HUES64 (cell line): Measurements from ENCODE around the gene RNASE12.
"Not testable (repeated sequence)": the region's sequence is repeated elsewhere in the genome, so short reads cannot be mapped to it uniquely, and the experiment has no call there.

Experiments used
- H3K27ac ChIP-seq: 2 replicates; pipeline ENCODE4 v1.7.0; 2013; ENCODE audit warnings: low read depth, low read length, inconsistent platforms
- H3K27me3 ChIP-seq: 2 replicates; pipeline ENCODE4 v1.6.1; 2013; ENCODE audit warnings: mild to moderate bottlenecking, low read length; ENCODE audit not compliant: insufficient read depth
- H3K36me3 ChIP-seq: 2 replicates; pipeline ENCODE4 v1.6.1; 2013; ENCODE audit warnings: mild to moderate bottlenecking, low read length; ENCODE audit not compliant: insufficient read depth
- H3K4me1 ChIP-seq: 2 replicates; pipeline ENCODE4 v1.6.1; 2013; ENCODE audit warnings: mild to moderate bottlenecking, low read length, moderate library complexity; ENCODE audit not compliant: insufficient read depth
- H3K4me3 ChIP-seq: 2 replicates; pipeline ENCODE4 v1.5.1; 2013; ENCODE audit warnings: mild to moderate bottlenecking, low read length, moderate library complexity
- H3K9ac ChIP-seq: 2 replicates; pipeline ENCODE4 v1.6.1; 2013; ENCODE audit warnings: mild to moderate bottlenecking, low read depth, low read length
- H3K9me3 ChIP-seq: 2 replicates; pipeline ENCODE4 v1.6.1; 2013; ENCODE audit warnings: low read depth, low read length; ENCODE audit not compliant: insufficient read depth
- WGBS: fragments of 150-250, 120-280 bp; methylation state at CpG from one replicate; pipeline ENCODE4 v1.1.7; 2013; ENCODE audit warnings: missing lambda C conversion rate; 5-methylcytosine and 5-hydroxymethylcytosine counted together

RNASE12 gene

DNA sequence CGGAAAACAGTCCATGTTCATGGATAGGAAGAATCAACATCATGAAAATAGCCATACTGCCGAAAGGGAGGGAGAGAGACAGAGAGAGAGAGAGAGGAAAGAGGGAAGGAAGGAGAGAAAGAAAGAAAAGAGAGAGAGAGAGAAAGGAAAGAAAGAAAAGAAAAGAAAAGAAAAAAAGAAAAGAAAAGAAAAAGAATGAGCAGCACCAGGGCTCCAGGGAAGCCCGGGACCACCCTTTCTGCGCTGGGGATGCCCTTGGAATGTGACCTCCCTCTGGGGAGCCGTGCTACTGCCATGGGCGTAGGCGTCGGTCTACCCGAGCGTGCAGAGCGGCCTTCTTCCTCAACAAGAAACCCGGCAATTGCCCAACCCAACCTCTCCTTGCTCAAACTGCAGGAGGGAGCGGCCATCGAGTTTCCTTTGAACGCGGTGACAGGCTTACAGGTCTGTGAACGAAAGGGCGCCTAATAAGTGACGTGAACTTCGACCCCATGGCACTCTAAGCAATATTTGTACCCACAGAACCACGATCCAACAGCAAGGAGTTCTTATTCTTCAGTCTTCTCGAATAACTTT is 33.4 kb upstream of the RNASE12 start:
- Histone ChIP-seq H3K4me3 (peak overlapping the region; percentile 71), H3K9ac (peak overlapping the region; percentile 25), H3K27me3 (peaks cover 29% of the 10 kb centered on the region), H3K4me1 (peaks cover 13% of the 10 kb centered on the region), H3K27ac (peak overlapping the region; percentile 14; the same call in 1 of the 2 replicates), H3K36me3 (no peaks in the 10 kb centered on the region), H3K9me3 (no peaks in the 10 kb centered on the region)
- 5% methylated on average over 22 of the region's 22 CpGs for WGBS

DNA sequence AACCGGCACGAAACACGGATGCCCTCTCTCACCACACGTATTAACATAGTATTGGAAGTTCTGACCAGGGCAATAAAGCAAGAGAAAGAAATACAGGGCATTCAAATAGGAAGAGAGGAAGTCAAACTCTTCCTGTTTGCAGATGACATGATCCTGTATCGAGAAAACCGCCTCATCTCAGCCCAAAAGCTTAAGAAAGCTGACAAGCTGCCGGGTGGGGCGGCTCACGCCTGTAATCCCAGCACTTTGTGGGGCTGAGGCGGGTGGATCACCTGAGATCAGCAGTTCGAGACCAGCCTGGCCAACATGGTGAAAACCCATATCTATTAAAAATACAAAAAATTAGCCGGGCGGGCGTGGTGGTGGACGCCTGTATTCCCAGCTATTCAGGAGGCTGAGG is 32.6 kb upstream of the RNASE12 start:
- Histone ChIP-seq H3K9me3 (no peaks in the 10 kb centered on the region), H3K4me1 (peaks cover 13% of the 10 kb centered on the region), H3K4me3 (peak overlapping the region; percentile 71), H3K27ac (no peak overlapping the region), H3K9ac (no peak overlapping the region), H3K36me3 (no peaks in the 10 kb centered on the region), H3K27me3 (peaks cover 23% of the 10 kb centered on the region)
- WGBS, result 90% methylated on average over 15 of the region's 15 CpGs

DNA sequence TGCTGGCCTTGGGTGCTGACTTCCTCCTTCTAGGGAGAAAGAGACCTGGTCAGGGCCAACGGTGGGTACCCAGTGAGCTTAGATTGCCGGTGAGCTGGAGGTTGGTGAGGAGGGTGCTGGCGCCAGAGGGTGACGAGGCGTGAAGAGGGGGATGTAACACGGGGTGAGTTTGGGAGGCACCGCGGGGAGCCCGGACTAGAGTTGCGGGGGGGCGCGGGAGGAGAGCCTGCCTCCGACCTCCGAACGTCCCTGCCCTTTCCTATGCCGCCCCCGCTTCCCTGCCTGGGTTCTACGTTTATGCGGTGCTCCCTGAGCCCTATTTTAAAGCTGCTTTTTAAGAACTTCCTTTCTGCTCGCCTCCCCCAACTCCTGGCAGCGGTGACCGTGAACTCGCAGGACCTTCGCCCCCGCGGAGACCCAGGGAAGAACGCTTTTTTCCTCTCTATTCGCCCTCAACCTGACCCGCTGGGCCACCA is 31.7 kb upstream of the RNASE12 start:
- Histone ChIP-seq H3K9ac (no peak overlapping the region), H3K4me3 (peak overlapping the region; percentile 40), H3K4me1 (peaks cover 12% of the 10 kb centered on the region), H3K27ac (no peak overlapping the region), H3K27me3 (peaks cover 17% of the 10 kb centered on the region), H3K9me3 (no peaks in the 10 kb centered on the region), H3K36me3 (no peaks in the 10 kb centered on the region)
- 43% methylated on average over 29 of the region's 29 CpGs for WGBS

DNA sequence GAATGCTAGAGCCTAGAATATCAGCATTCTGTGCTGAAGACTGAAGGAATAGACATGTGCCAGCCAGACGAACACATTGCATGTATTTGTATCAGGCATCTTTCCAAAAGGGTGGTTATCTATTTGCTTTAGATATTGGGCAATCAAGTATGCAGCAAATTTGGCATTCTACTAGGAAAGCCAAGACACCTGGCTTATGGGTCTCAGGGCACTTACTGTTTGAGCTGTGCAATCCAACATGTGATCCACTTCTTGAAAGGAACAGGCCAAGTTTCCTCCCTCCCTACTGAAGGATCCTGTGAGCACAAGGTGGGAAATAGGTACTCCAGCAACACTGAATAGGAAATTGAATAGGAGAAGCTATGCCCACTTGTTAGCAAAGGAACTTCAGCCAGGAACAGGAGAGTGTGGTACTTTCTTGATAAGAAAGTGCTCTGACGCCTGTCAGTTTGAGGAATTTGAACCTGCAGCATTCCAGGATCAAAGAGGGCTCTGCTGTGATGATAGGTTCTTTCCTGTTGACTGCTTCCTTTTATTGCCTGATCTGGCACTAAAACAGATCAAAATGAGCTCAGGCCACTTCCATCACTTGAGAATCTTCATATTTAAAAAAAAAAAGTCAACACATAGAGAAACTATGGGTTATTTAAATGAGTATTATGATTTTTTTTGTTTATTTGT is 29.8 kb upstream of the RNASE12 start:
- H3K27me3 ChIP-seq, result no peaks in the 10 kb centered on the region
- no peak overlapping the region for H3K4me3 ChIP-seq
- H3K9ac ChIP-seq, result no peak overlapping the region
- no peaks in the 10 kb centered on the region for H3K36me3 ChIP-seq
- no peaks in the 10 kb centered on the region for H3K9me3 ChIP-seq
- 84% methylated on average over 2 of the region's 2 CpGs for WGBS
- no peaks in the 10 kb centered on the region for H3K4me1 ChIP-seq
- no peak overlapping the region for H3K27ac ChIP-seq

DNA sequence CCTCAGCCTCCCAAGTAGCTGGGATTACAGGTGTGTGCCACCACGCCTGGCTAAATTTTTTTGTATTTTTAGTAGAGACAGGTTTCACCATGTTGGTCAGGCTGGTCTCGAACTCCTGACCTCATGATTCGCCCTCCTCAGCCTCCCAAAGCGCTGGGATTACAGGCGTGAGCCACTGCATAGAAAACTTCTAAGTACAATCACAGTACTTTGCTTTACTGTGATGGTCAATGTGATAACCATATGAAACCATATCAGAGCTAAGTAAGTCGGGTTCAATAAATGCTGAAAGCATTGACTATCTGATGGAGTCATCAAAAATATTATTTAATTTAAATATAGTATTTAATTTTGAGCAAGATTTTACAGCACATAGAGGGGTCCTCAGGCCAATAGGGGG is 28.5 kb upstream of the RNASE12 start:
- not testable (repeated sequence) for H3K27me3 ChIP-seq, H3K27ac ChIP-seq, H3K9me3 ChIP-seq, H3K4me3 ChIP-seq, H3K4me1 ChIP-seq, H3K9ac ChIP-seq, H3K36me3 ChIP-seq
- WGBS, result 98% methylated on average over 5 of the region's 6 CpGs

DNA sequence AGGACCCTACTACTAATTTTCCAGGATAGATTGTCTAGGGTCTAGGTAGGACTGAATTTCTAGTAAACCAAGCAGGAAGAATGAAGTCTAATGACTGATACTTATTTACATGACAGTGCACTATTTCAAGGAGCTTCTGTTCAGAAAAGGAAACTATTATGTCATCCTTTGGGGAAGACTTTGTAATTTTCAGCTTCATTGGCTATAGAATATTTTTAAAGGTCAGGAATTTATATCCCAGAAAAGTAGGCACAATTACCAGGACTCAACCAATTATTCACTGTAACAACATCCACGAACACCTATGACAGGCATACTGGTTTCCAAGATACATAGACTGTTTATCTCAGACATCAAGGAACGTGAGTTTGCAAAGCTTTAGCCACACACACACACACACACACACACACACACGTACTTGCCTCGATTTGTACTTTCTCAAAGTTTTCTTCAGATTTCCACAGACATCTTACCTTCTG is 27.1 kb upstream of the RNASE12 start:
- Histone ChIP-seq H3K4me1 (peaks cover 5% of the 10 kb centered on the region), H3K36me3 (no peaks in the 10 kb centered on the region), H3K27me3 (no peaks in the 10 kb centered on the region), H3K9ac (no peak overlapping the region), H3K4me3 (no peak overlapping the region), H3K9me3 (no peaks in the 10 kb centered on the region), H3K27ac (no peak overlapping the region)
- WGBS, result 88% methylated on average over 4 of the region's 4 CpGs

DNA sequence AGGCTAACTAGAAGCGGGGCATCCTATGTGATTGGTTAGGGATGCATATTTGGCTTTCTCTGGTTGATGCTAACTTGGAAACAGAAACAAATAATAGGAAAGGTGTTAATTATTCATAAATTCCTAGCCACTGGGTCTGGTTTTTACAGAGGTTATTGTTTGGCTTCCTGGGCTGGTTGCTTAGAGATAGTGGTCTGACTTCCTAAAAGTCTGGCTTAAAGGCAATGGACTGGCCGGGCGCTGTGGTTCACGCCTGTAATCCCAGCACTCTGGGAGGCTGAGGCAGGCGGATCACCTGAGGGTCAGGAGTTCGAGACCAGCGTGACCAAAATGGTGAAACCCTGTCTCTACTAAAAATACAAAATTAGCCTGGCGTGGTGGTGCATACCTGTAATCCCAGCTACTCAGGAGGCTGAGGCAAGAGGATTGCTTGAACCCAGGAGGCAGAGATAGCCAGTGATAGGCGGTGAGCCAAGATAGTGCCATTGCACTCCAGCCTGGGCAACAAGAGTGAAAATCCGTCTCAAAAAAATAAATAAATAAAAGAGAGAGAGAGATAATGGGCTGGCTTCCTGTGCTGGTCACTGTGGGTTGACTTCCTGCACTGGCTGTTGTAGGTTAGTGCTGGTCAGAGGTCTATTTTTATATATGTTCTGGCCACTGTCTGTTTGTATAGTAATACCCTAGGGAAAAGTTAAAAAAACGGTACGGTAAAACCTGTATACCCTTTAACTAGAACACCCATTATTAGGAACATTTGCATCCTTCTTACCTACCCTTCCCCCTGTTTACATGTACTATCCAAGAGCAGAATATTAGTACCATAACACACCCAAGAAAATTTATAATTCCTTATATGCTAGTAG is 26.2 kb upstream of the RNASE12 start:
- no peaks in the 10 kb centered on the region for H3K9me3 ChIP-seq
- no peak overlapping the region for H3K9ac ChIP-seq
- WGBS, result 90% methylated on average over 12 of the region's 12 CpGs

DNA sequence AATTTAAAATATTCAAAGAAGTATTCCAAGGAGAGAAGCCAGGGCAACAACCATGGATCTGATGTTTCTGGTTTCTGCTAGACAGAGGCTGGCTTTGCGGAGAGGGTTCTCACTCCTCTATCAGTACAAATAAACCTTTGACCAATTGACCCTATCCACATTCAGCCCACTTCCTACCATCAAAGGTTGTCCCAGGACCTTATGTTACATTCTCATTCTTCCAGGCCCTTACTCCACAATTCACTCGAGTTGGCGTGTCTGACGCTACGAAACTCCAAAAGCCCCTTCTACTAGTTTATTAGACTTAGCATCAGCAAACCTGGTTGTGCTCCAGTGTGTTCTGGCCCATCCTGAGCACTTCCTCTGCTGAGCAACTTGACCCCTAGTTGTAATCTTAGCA is 24.8 kb upstream of the RNASE12 start:
- Histone ChIP-seq H3K4me1 (peaks cover 11% of the 10 kb centered on the region), H3K27me3 (no peaks in the 10 kb centered on the region), H3K9ac (no peak overlapping the region), H3K9me3 (no peaks in the 10 kb centered on the region), H3K4me3 (no peak overlapping the region), H3K27ac (no peak overlapping the region), H3K36me3 (no peaks in the 10 kb centered on the region)
- 93% methylated on average over 5 of the region's 5 CpGs for WGBS

More for the DNA sequence above, 26.2 kb upstream of the RNASE12 start:
- H3K36me3 ChIP-seq, result no peaks in the 10 kb centered on the region
- no peak overlapping the region for H3K4me3 ChIP-seq
- peaks cover 11% of the 10 kb centered on the region for H3K4me1 ChIP-seq
- H3K27ac ChIP-seq, result no peak overlapping the region
- H3K27me3 ChIP-seq, result no peaks in the 10 kb centered on the region

DNA sequence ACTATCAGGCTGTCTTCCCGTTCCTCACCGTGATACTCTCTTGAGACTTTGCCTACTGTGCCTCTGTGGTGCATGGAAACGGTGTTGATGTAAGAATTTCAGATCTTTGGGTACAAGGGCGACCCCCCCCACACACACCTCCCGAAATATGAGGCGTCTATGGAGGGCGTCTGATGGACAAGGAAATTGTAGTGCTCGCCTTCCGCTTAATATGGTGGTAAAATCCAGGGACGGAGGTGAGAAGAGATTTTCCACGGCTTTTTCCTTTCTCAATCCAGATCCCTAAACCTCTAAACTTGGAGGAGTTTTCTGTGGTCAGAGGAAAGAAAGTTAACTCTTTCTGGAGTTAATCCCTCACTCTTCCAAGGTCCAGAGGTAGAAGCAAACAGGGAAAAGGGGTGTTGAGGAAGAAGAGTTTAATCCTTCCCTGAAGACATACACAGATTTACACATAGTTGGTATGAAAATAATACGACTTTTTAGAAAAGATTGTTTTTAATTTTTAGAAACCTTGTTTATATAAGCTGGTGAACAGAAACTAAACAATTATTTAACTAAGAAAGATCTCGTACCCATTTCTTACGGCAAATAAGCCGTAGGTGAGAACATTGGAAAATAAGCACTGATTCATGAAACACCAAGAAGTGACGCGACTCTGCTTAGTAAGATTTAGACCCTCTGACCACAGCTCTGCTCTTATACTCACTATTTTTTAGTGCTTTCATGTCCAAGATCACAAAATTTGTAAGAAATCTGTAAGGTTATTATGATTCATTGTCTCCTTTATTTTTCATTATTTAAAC is 23.1 kb upstream of the RNASE12 start:
- Histone ChIP-seq H3K27me3 (no peaks in the 10 kb centered on the region), H3K36me3 (no peaks in the 10 kb centered on the region), H3K27ac (peak overlapping the region; percentile 37; the same call in 1 of the 2 replicates), H3K9ac (peak overlapping the region; percentile 69), H3K4me3 (peak overlapping the region; percentile 80), H3K4me1 (peaks cover 11% of the 10 kb centered on the region), H3K9me3 (no peaks in the 10 kb centered on the region)
- 42% methylated on average over 9 of the region's 17 CpGs for WGBS

DNA sequence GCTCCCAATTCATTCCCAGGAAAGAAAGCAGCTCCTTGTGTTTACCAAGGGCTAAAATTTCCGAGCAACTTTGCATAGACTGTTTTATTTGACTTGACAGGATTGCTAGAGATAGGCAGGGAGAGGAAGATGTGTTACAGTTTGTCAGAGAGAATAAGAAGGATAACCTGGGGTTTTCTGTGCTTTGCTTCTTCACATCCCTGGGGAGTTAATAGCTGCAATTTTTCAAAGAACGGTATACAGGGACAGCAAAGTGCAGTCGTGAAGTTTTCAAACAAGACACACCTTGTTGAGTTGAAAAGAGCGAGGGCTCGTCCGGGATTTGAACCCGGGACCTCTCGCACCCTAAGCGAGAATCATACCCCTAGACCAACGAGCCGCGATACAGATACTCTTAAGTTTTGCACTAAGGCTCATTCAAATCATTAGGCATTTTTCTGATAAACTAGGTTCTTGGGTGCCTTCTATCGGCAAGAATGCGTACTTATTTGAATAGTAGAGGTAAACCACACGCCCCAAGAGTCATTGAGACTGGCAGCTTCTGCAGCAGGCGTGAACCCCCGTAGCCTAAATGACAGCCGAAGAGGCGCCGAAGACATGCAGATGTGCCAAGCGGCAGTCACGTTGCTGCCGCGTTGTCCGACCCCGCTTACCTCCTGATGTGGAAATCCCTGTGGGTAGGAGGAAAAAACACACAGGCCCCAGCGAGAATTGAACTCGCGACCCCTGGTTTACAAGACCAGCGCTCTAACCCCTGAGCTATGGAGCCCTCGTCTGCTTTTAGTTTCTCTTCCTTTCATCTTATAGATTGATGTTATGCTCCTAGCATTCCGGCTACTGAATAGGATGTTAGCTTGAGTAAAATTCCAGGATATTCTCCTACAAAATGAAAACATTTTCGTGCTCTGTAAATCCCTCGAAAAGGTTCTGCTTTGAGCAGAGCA is 22.2 kb upstream of the RNASE12 start:
- H3K9me3 ChIP-seq, result no peaks in the 10 kb centered on the region
- peak overlapping the region; percentile 69 for H3K9ac ChIP-seq
- under 1% methylated on average over 34 of the region's 34 CpGs for WGBS
- H3K4me1 ChIP-seq, result peaks cover 11% of the 10 kb centered on the region
- H3K4me3 ChIP-seq, result peak overlapping the region; percentile 80
- no peaks in the 10 kb centered on the region for H3K36me3 ChIP-seq
- H3K27ac ChIP-seq, result peak overlapping the region; percentile 44; the same call in 1 of the 2 replicates
- H3K27me3 ChIP-seq, result no peaks in the 10 kb centered on the region
